Uterus (tissue), 4 donors: ENCODE data around the gene GMEB2. TPM values are rescaled to one million over a fixed set of nuclear protein-coding genes. Genes with fewer than 3 reads are reported as not detected.

Source experiments
- DNase-seq, 2 donors: peaks; one replicate each; pipeline ENCODE4 v3.0.0-alpha.2; 2019 to 2020
- H3K27ac ChIP-seq, 2 donors: fragments of 200-600 bp; sonication (generic); 1 replicate in 1 of 2; 2 replicates in 1 of 2; pipeline ENCODE4 v1.5.1; 2016 to 2018
- H3K27me3 ChIP-seq, 2 donors: fragments of 200-600 bp; sonication (generic); one replicate each; pipeline ENCODE4 v1.5.1; 2018 to 2019; ENCODE audit warnings: control low read depth in 1 of 2
- H3K36me3 ChIP-seq, 2 donors: fragments of 200-600 bp; sonication (generic); one replicate each; pipeline ENCODE4 v1.5.1; 2019; ENCODE audit warnings: control low read depth in 1 of 2
- H3K4me1 ChIP-seq, 2 donors: fragments of 200-600 bp; sonication (generic); one replicate each; pipeline ENCODE4 v1.5.1; 2018 to 2019; ENCODE audit warnings: control low read depth in 1 of 2
- H3K4me3 ChIP-seq, 2 donors: fragments of 200-600 bp; sonication (generic); 1 replicate in 1 of 2; 2 replicates in 1 of 2; pipeline ENCODE4 v1.5.1; 2018 to 2019; ENCODE audit warnings: mild to moderate bottlenecking in 1 of 2
- H3K9me3 ChIP-seq, 2 donors: fragments of 200-600 bp; sonication (generic); one replicate each; pipeline ENCODE4 v1.5.1; 2019; ENCODE audit warnings: control low read depth in 1 of 2
- POLR2A ChIP-seq, 2 donors: fragments of 450-650 bp; IDR thresholded peaks; one replicate each; pipeline ENCODE4 v1.6.1; 2016; ENCODE audit warnings: antibody characterized with exemption in 2 of 2, mild to moderate bottlenecking in 1 of 2, moderate library complexity in 1 of 2
- intact Hi-C: fragments of 100-400 bp; cut with DNase I; formaldehyde crosslinking; loops from one replicate; pipeline ENCODE4 v1.15.1; 2023; ENCODE audit warnings: low total_unique reads
- total RNA-seq, 4 donors: library from RNA; depleted of rRNA in 3 of 4; stranded (reverse); fragments of >200 nt in 3 of 4; gene quantifications; one replicate each; pipeline versions ENCODE4 v1.1.0 to v1.2.4, GENCODE V29; 2014 to 2023
- TF ChIP-seq, protein P1 (sequence below), 4 experiments: fragments of 200-600 bp in 2 of 4; fragments of 450-650 bp in 2 of 4; sonication (generic) in 2 of 4; IDR thresholded peaks; one replicate each; pipeline ENCODE4 v1.5.1; 2016 to 2019; ENCODE audit warnings: antibody characterized with exemption in 4 of 4, mild to moderate bottlenecking in 2 of 4, moderate library complexity in 1 of 4
- donor health status: DM: yes; HTN: yes; CAD: no.

GMEB2 gene
- total RNA-seq, 4 donors from 2014 or later = 2.1 to 24.8 (median 11.5) TPM

DNA sequence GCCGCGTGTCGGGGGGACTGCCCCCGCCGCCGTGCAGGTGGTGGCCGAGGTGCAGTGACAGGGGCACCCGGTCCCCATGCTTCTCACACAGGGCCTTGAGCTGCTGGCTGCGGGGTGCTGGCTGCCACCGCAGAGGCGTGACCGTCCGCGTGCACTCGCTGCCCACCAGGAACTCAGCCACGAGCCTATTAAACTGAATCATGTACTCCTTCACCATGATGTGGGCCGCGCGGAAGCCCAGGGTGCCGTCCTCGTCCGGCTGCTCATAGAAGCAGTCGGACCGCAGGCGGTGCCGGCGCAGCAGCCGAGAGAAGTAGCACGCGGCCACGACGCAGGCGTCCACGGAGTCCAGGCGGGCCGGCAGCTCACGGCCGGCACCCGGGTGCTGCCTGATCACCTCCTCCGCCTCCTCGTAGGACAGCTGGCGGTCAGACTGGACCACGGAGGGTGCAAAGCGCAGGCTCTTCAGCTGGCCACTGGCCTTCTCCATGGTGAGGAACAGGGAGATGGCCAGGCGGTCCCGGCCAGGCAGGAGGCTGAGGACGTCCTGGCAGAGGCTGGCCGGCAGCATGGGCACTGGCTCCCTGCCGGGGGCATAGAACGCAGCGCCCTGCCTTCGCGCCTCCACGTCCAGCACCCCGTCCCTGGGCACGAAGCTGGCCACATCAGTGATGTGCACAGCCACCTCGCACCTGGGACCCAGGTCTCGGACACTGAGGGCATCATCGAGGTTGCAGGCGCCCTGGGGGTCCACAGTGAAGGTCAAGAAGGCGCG, 62.7 kb downstream of the GMEB2 start:
- intact Hi-C loops = no loop called here
- no peaks in the 10 kb centered on the region for H3K4me1 ChIP-seq
- DNase-seq = no peak
- TF ChIP-seq, protein P1, sequence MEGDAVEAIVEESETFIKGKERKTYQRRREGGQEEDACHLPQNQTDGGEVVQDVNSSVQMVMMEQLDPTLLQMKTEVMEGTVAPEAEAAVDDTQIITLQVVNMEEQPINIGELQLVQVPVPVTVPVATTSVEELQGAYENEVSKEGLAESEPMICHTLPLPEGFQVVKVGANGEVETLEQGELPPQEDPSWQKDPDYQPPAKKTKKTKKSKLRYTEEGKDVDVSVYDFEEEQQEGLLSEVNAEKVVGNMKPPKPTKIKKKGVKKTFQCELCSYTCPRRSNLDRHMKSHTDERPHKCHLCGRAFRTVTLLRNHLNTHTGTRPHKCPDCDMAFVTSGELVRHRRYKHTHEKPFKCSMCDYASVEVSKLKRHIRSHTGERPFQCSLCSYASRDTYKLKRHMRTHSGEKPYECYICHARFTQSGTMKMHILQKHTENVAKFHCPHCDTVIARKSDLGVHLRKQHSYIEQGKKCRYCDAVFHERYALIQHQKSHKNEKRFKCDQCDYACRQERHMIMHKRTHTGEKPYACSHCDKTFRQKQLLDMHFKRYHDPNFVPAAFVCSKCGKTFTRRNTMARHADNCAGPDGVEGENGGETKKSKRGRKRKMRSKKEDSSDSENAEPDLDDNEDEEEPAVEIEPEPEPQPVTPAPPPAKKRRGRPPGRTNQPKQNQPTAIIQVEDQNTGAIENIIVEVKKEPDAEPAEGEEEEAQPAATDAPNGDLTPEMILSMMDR (IDR thresholded peaks at IDR 0.05) = no peak
- TF ChIP-seq POLR2A (IDR thresholded peaks at IDR 0.05) = no peak
- no peaks in the 10 kb centered on the region for H3K9me3 ChIP-seq
- no peaks in the 10 kb centered on the region for H3K27me3 ChIP-seq
- no peak overlapping the region for H3K27ac ChIP-seq
- no peak overlapping the region for H3K4me3 ChIP-seq
- no peaks in the 10 kb centered on the region for H3K36me3 ChIP-seq

DNA sequence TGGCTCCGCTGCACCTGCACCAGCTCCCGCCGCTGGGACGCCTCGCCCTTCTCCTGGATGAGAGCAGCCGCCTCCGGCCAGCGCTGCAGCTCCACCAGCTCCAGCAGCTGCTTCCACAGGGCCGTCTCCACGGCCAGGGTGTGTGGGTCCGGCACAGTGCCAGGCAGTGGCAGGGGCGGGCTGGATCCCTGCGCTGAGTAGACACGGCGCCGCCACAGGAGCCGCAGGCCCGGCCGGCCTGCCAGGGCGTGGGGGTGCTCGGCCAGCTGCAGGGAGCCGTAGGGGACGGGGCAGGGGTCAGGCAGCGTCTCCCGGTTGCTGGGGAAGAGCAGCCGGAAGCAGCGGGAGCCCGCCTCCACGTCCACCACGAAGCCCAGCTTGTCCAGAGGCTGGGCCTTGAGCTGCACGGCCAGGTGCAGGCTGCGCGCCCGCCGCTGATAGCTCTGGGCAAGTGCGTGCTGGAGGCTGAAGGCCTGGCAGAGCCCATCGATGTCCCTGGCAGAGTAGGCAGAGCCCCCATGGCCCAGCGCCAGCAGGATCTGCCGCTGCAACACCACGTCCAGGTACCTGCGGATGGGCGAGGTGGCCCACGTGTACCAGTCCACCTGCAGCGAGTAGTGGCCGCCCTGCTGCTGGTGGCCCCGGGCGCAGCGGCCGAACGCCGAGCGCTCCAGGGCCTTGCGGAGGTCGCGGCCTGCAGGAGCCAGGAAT, 63.5 kb downstream of the GMEB2 start:
- no peaks in the 10 kb centered on the region for H3K4me1 ChIP-seq
- no peaks in the 10 kb centered on the region for H3K27me3 ChIP-seq
- no peak for DNase-seq
- no peaks in the 10 kb centered on the region for H3K9me3 ChIP-seq
- TF ChIP-seq, protein P1 (IDR thresholded peaks at IDR 0.05) = no peak
- TF ChIP-seq POLR2A (IDR thresholded peaks at IDR 0.05) = no peak
- no peaks in the 10 kb centered on the region for H3K36me3 ChIP-seq
- H3K4me3 ChIP-seq = no peak overlapping the region
- no peak overlapping the region for H3K27ac ChIP-seq
- intact Hi-C loops = no loop called here

DNA sequence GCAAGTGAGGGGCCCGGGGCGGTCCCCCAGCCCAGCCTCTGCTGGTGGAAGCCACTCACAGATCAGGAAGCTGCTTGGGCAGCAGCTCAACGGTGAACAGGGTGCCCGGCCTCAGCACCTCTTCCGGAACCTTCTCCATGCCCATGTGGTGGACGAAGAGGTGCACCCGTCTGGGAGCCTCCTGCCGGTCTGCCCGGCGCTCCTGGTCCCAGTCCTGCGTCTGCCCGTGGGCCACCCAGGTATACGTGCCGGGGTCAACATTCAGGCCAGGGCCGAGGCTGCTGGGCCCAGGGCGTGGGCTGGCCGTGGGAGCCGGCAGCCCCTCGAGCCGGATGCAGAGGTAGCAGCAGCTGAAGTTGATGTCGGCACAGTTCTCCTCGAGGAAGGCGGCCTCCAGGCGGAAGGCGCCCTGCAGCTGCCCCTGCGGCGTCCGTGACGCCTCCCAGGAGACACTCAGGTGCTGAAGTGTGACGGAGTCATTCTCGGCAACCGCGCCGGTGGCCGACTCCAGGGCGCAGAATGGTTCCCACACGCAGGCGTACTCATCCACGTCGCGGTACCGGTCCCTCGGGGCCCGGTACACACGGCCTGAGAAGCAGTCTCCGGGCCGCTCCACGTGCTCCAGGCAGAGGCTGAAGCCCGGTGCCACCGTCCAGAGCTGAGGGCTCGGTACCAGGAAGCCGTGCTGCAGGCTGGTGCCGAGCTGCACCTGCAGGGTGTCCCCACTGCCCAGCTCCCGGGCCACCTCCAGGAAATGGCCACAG, 64.3 kb downstream of the GMEB2 start:
- Histone ChIP-seq H3K27ac (no peak overlapping the region), H3K4me3 (no peak overlapping the region), H3K9me3 (no peaks in the 10 kb centered on the region), H3K27me3 (no peaks in the 10 kb centered on the region), H3K4me1 (no peaks in the 10 kb centered on the region), H3K36me3 (no peaks in the 10 kb centered on the region)
- intact Hi-C loops = no loop called here
- TF ChIP-seq, protein P1 (IDR thresholded peaks at IDR 0.05) = no peak
- no peak for TF ChIP-seq POLR2A (IDR thresholded peaks at IDR 0.05)
- no peak for DNase-seq

DNA sequence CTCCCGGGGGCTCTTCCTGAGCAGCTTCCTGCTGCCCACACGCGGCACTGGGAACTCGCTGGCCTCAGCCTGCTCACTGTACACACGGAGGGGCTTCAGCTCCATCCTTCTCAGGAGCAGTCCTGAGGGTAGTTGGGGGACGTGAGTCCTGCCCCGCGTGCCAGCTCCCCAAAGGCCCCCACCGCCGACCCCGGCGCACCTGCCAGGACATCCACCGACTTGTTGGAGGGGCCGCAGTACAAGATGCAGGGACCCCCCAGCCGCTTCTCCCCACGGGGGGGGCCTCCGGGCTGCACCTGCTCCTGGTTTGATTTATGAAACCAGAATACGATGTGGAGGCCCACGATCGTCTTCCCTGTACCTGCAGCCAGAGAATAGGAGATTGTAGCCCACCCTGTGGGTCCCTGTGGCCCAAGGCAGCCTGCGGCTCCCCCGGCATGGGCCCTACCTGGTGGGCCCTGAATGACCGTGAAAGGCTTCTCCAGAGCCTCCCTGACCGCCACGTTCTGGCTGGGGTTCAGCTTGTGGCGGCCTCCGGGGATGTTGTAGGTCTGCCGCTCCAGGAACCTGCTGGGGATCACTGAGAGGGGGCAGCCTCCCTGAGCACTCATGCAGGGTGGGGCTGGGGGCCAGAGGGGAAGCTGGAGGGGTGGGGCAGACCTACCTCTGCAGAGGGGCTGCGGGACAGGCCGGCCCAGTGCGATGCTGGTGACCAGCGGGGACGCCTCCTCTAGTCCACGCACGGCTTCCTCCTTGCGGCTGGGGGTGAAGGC, 65.1 kb downstream of the GMEB2 start:
- Histone ChIP-seq H3K4me1 (no peaks in the 10 kb centered on the region), H3K27me3 (no peaks in the 10 kb centered on the region), H3K4me3 (no peak overlapping the region), H3K36me3 (no peaks in the 10 kb centered on the region), H3K27ac (no peak overlapping the region), H3K9me3 (no peaks in the 10 kb centered on the region)
- intact Hi-C loops = no loop called here
- TF ChIP-seq POLR2A (IDR thresholded peaks at IDR 0.05) = no peak
- TF ChIP-seq, protein P1 (IDR thresholded peaks at IDR 0.05) = no peak
- DNase-seq = no peak
